Mucosa of descending colon (tissue), 3 donors: ENCODE results near the gene AFTPH. TPM values are rescaled to one million over a fixed set of nuclear protein-coding genes. Genes with fewer than 3 reads are reported as not detected.

Experiments used
- ATAC-seq: fragments of 200-7000 bp; cut with Tn5 transposase; one replicate; pipeline ENCODE4 v1.9.1; 2020; ENCODE audit warnings: mild to moderate bottlenecking, moderate library complexity
- DNase-seq, 3 donors: peaks; one replicate each; pipeline ENCODE4 v3.0.0-alpha.2; 2020
- H3K36me3 ChIP-seq: fragments of 200-600 bp; one replicate; pipeline ENCODE4 v1.8.0; 2021; ENCODE audit warnings: low read depth, mild to moderate bottlenecking
- H3K4me1 ChIP-seq: fragments of 200-600 bp; one replicate; pipeline ENCODE4 v1.8.0; 2021; ENCODE audit warnings: low read depth, mild to moderate bottlenecking
- H3K4me3 ChIP-seq: fragments of 200-600 bp; one replicate; pipeline ENCODE4 v1.8.0; 2021; ENCODE audit warnings: mild to moderate bottlenecking
- H3K9me3 ChIP-seq: fragments of 200-600 bp; one replicate; pipeline ENCODE4 v1.8.0; 2021; ENCODE audit warnings: mild to moderate bottlenecking
- CTCF ChIP-seq: fragments of 200-600 bp; IDR thresholded peaks from one replicate; pipeline ENCODE4 v1.8.0; 2022; ENCODE audit warnings: antibody characterized with exemption, mild to moderate bottlenecking
- intact Hi-C, 2 donors: fragments of 100-400 bp; cut with DNase I in 1 of 2; cut with micrococcal nuclease in 1 of 2; formaldehyde crosslinking; loops; one replicate each; pipeline versions ENCODE4 v1.11.0 to v1.11.1; 2022; cut with DNase I, micrococcal nuclease
- total RNA-seq, 3 donors: library from RNA; stranded (reverse); fragmentation: NEBNext Ultra II Directional in 2 of 3; extraction: Animal tissue kit (Norgen Biotek cat#: 25700) in 2 of 3; gene quantifications; one replicate each; pipeline versions ENCODE4 v1.2.1 to v1.2.4, GENCODE V29; 2021 to 2023
- donor health status: DM: no; HTN: no; CAD: no; lungs with moderate emphysema.
- donor health status: DM: no; HTN: no; CAD: no.
- donor health status: DM: no; HTN: yes; CAD: no.

Gene AFTPH
- total RNA-seq, 3 donors from 2014 or later = 45.9 to 61.2 (median 50.4) TPM

GRCh38 chr2:64491426-64491825 lies 32.7 kb upstream of the AFTPH start:
- DNase-seq = no peak
- no peak for ATAC-seq
- Histone ChIP-seq H3K9me3 (no peaks in the 10 kb centered on the region), H3K4me1 (no peaks in the 10 kb centered on the region), H3K36me3 (no peaks in the 10 kb centered on the region), H3K4me3 (no peak overlapping the region)
- TF ChIP-seq CTCF = no peak
- intact Hi-C loops = no loop called here

GRCh38 chr2:64492272-64492671 lies 31.9 kb upstream of the AFTPH start:
- no peaks in the 10 kb centered on the region for H3K36me3 ChIP-seq
- DNase-seq = no peak
- intact Hi-C loops = no loop called here
- no peaks in the 10 kb centered on the region for H3K4me1 ChIP-seq
- ATAC-seq = no peak
- H3K4me3 ChIP-seq = no peak overlapping the region
- TF ChIP-seq CTCF = no peak
- H3K9me3 ChIP-seq = no peaks in the 10 kb centered on the region

DNA sequence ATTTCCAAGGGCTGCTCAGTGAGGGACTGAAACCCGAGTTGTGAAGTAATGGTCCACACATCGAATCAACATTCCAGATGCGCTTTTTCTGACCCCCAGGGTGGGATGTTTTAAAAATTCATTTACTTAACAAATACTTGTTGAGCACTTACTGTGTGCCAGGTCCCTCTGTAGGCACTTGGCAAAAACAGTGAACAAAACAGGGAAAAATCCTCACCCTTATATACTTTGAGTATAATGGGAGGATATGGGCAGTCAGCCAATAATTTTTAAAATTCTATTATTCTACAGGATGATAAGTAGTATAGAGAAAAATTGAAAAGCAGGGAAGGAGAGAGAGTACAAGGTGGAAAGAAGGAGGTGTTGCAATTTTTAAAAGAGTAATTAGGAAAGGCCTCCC lies 31.3 kb upstream of the AFTPH start:
- no peaks in the 10 kb centered on the region for H3K36me3 ChIP-seq
- H3K4me3 ChIP-seq = no peak overlapping the region
- ATAC-seq (no peak), DNase-seq (no peak)
- H3K4me1 ChIP-seq = no peaks in the 10 kb centered on the region
- no peak for TF ChIP-seq CTCF
- H3K9me3 ChIP-seq = no peaks in the 10 kb centered on the region
- intact Hi-C loops = no loop called here

GRCh38 chr2:64493788-64494187 lies 30.3 kb upstream of the AFTPH start:
- intact Hi-C loops = no loop called here

DNA sequence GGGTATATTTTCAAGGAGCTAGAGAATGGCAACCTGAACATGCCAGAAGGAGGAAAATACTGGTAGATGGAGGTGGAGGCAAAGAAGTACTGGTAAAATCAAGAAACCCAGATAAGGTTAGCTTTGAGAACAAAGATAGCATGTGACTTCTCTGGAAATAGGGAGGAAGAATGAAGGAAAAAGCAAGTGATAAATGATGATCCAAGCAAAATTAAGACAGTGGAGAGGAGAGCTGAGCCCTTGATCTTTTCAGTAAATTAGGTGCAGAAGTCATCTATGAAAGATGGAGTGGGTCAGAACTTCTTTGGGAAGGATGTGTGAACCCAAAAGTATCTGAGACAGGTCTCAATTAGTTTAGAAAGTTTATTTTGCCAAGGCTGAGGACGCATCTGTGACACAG lies 25.7 kb upstream of the AFTPH start:
- ATAC-seq (no peak), DNase-seq (no peak)
- no peaks in the 10 kb centered on the region for H3K9me3 ChIP-seq
- intact Hi-C loops = no loop called here
- no peak for TF ChIP-seq CTCF
- H3K4me3 ChIP-seq = no peak overlapping the region
- H3K36me3 ChIP-seq = no peaks in the 10 kb centered on the region
- no peaks in the 10 kb centered on the region for H3K4me1 ChIP-seq

More at GRCh38 chr2:64493788-64494187, 30.3 kb upstream of the AFTPH start:
- Histone ChIP-seq H3K36me3 (no peaks in the 10 kb centered on the region), H3K4me3 (no peak overlapping the region), H3K4me1 (no peaks in the 10 kb centered on the region), H3K9me3 (no peaks in the 10 kb centered on the region)
- ATAC-seq = no peak
- TF ChIP-seq CTCF = no peak
- DNase-seq = no peak

DNA sequence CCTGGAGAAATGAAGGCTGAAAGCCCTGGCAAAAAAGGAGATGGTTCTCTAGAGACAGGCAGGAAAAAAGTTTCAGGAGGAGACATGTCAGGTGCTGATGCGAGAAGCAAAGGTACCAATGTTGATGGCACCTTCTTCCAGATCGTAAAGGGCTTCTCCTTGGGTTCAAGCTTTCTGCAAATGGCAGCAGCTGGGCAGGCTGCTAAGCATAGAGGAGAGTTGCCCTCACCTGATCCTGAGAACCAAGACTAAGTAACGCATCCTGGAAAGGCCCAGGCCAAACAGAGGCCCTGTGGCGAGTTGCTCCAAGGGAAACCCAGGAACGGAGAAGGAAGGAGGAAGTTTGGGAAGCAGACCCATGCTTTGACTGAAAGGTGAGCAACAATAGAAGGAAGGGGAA lies 23.6 kb upstream of the AFTPH start:
- no peak for TF ChIP-seq CTCF
- no peaks in the 10 kb centered on the region for H3K36me3 ChIP-seq
- H3K4me3 ChIP-seq = no peak overlapping the region
- no peak for DNase-seq
- H3K9me3 ChIP-seq = no peaks in the 10 kb centered on the region
- ATAC-seq = no peak
- intact Hi-C loops = no loop called here
- no peaks in the 10 kb centered on the region for H3K4me1 ChIP-seq
